A204.1 (cell line): ENCODE results near the gene EVX2.

Experiments used
- FAIRE-seq: peaks from 2 replicates; lab custom pipeline; 2012; peaks lifted over from hg19 to GRCh38; lab: Jason Lieb, UNC

EVX2 gene

DNA sequence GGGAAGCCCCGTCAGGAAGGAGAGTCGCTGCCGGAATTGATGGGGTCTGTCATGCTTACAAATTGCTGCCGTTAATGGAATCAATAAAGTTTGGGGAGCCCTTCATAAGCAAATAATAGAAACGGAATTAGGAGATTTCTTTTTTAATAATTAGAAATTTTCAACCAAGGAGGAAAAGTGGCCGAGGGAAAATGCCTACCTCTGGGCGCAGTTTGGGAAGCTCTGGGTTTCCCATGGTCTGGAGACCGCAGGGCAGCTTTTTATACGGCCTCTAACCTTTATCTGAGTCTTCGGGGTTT, 1.3 kb downstream of the EVX2 start:
- no peak for FAIRE-seq

- FAIRE-seq = no peak
Observed at GRCh38 chr2:176081837-176082524, 1.8 kb downstream of the EVX2 start.

DNA sequence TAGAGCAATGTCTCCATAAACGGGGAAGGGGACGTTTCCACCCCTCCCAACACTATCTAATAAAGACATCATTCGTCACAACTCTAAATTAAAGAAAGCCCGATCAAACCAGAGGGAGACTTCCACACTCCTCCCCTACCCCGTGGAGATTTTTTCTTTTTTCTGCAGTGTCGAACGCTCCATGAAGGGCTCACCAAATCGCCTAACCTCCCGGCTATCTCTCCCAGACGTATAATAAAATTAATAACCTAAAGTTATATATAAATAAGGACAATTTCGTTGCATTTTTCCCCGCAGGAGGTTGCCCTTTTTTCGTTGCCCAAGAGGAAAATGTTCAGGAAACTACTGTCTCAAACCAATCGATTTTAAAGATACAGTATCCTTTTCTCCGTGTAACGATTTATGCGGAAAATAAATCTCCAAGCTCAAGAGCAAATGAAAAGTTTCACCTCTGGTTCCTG, 2.4 kb downstream of the EVX2 start:
- FAIRE-seq = no peak

DNA sequence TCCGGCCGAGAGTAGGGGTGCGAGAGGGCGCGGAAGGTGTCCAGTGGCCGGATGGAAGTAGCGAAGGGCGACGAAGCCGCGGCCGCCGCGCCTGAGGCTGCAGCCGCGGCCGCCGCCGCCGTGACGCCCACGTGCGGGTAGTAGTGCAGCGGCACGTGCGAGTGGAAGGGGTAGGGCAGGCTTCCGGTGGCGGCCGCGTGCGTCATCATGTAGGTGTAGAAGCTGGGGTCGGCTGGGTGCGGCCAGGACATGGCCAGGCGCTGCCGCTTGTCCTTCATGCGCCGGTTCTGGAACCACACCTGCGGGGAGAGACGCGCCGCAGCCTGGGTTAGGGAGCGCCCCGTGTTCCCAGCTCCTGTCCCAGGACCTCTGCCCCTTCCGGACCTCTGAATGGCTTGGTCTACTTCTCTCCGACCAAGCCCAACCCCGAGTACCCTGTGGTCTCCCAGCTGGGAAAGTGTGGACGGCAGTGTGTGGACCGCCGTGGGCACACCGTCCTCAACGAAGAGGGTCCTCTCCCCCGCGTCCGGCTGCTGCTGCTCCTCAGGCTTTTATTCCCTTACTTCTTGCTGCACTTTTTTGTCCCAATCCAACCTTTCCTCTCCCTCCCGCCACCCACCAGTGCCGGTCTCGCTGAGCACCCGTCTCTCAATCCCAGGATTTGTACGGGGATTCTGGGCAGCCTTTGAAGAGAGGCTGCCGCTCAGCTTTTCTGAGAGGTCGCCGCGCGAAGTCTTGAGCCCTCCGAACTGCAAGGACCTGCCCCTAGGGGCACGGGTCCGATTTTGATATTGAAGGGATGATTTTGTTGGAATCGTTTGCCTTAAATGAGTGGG, 3.0 kb downstream of the EVX2 start:
- FAIRE-seq = no peak

- FAIRE-seq = no peak
Observed at GRCh38 chr2:176079831-176080539, 3.8 kb downstream of the EVX2 start.

- FAIRE-seq = no peak
Observed at GRCh38 chr2:176079285-176079830, 4.4 kb downstream of the EVX2 start.

GRCh38 chr2:176078541-176079284, 5.0 kb downstream of the EVX2 start:
- FAIRE-seq = no peak

DNA sequence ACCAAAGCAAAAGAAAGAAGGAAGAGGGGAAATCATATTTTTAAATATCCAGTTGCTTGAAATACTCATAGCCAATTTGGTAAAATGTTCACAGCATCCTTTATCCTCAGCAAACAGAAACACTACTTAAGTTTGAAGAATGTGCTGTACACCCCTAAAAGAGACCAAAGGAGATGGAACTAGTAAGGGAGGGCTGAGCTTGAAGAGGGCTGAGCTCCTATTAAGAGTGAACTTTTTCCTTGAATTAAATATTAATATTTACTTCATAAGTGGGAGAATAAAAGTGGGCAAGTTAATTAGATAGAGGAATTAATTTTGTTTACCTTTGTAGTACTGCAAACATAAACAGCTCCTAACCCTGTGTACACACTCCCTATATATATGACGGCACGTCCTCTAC, 7.0 kb downstream of the EVX2 start:
- FAIRE-seq = no peak

DNA sequence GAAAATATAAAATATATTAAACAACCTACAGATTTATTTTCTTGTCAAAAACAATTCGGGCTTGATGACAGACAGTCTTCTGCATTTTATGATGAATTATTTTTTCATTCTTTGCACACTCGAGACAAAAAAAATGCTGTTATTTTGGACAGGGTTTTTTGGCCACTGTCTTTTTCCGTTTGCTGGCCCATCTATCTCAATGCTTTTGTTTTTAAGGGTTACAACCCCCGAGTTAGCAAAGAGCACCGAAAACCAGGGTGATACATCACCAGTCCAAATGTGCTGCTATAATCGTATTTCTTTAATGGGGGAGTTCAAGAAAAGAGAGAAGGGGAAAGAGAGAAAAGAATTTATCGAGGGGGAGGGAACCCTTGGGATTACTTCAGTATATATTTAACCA, 7.7 kb downstream of the EVX2 start:
- FAIRE-seq = no peak

DNA sequence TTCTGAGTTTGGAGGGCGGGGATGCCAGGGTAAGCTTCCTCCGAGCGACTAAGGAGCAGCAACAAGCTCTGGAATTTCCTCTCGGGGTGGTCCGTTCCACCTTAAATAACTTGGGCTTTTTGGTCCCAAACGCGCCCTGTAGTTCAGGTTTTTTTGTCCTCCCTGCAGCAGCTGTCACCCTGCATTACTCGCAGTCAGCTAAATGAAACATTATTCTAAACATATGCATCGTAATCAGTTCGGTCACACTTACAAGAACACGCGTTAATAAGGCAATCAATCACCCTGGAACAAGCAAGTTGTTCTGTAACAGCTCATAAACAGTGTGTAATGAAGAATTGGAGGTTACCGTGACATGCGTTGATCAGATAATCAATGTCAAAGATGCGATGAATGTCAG, 8.3 kb downstream of the EVX2 start:
- FAIRE-seq = no peak

DNA sequence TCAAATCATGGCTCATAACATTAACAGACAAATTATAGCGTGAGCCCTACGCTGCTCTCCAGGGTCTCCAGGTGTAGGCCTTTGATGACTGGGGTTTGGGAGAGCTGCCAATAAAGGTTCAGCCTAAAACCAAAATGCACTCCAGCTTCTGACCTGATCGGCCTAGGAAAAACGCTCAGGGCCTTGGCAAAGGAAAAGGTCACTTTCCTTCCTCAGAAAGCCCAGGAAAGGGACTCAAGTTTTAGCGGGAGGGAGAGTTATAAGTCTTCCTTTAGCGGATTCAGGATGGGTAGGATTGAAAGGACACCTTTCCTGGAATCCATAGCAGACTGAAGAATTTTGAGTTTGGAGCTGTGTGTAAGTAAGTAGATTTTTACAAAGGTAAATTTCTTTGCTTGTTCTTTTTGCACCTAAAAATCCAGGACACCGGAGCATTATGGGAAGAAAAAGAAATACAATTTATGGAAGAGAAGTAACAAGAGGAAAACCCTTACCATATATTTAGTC, 8.8 kb downstream of the EVX2 start:
- FAIRE-seq = no peak

DNA sequence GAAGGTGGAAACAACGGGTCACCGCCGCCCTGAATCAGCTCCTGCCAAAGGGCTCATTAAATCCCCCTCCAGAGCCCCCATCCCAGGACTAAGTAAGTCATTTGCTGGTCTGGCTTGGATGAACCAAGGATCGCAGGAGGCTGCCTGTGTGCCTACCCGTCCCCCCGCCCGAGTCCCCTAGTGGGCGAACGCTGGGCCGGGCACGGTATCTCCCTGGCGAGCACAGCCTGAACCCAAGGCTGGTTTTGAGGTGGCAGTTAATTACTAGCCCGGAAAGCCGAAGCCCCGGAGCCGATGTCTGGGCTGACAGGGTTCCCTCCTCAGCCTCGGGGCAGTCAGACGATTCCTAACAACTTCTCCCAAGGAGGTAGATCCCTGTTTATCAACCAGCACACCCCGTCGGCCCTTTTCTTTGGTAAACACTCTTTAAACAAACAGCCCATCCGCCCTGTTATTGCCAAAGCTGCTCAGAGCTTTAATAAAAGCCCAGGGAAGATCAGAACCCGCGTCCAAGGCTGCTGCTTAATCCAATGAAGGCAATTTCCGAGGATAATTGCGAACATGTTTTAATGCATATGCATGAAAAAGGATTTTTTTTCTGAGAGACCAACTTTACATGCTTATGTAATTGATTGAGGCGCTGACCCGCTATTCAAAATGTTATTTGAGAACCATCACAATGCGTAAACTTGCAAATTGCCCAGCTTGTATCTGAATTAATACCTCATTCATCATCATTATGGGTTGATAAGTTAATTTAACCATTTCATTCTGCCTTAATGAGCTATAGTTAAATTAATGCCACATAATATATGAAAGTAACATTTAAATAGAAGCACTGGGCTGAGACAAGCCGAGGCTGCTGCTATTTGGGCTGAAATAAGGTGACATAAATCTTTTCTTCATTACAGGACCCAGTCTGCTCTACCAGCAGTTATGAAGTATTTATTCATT, 10.5 kb downstream of the EVX2 start:
- no peak for FAIRE-seq

DNA sequence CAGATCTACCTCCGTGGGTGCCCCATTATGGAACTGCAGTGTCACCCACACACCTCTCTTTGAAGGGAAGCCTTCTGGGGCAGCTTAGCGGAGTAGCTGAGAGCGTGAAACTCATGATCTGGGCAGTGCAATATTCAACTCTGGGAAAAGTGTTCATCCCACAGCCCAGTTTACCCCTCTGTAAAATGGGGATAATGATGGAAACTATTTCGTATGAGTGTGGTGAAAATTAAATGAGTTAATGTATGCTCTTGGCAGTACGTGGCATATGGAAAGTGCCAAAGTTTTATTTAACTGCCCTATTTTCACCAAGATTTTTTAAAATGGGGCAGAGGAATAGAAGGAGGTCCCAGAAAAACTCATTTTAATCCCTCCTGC, 11.5 kb downstream of the EVX2 start:
- no peak for FAIRE-seq

DNA sequence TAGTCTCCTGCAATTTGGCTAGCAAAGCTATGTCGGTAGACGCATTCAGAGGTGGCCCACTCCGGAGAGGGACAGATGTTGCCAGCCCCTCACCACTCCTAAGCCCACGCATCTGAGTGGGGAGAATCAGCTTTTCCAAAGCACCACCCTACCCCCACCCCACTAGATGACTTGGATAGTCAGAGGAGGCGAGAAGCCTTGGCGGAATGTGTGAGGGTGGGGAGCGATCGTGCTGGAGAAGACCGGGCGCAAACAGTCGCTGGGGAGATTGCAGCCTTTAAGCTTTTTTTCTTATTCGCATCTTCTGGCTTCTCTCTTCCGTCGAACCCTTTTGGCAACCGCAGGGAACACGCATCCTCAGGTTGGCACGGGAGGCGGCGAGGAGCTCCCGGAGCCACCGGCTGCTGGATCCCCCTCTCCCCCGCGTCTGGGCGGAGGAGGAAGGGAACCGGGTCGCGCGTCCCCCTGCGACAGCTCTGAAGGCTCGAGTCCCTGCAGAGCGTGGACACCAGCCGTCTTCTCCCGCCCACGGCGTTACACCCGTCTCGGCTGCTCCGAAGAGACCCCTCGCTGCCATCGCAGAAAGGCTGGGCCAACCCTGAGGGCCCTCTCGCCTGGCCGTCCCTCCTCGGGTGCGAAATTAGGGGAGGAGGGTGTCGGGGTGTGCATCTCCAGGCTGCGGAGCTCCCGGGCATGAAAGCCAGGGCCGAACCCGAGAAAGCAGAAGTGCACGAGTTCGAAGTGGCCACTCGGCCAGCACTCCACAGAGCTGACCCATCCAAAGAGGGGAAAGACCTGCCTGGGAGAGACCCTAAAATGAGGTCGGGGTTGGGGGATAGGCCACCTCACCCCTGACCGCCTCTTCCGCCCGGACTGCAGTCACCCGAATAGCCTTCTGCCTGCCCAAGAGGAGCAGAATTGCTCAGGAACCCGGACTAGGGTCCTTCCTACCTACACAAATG, 12.2 kb downstream of the EVX2 start:
- no peak for FAIRE-seq

DNA sequence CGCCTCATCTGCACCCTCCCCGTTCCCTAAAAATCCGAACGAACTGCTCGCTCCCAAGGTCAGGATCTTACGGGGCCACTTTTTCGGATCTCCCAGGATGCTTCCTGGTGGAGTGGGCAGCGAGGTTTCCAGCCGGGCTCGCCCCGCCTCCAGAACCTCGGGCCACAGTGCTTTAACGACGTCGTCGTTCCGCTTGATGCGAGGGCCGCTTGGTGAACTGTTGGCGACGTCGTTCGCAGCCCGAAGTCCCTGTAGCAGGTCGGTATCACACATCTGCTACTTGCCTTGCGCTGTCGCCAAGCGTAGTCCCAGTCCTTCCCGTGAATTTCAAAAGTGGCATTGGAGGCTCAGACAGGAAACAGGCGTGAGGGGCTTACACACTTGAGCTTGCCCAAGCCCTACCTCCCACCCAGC, 15.3 kb downstream of the EVX2 start:
- FAIRE-seq = no peak

DNA sequence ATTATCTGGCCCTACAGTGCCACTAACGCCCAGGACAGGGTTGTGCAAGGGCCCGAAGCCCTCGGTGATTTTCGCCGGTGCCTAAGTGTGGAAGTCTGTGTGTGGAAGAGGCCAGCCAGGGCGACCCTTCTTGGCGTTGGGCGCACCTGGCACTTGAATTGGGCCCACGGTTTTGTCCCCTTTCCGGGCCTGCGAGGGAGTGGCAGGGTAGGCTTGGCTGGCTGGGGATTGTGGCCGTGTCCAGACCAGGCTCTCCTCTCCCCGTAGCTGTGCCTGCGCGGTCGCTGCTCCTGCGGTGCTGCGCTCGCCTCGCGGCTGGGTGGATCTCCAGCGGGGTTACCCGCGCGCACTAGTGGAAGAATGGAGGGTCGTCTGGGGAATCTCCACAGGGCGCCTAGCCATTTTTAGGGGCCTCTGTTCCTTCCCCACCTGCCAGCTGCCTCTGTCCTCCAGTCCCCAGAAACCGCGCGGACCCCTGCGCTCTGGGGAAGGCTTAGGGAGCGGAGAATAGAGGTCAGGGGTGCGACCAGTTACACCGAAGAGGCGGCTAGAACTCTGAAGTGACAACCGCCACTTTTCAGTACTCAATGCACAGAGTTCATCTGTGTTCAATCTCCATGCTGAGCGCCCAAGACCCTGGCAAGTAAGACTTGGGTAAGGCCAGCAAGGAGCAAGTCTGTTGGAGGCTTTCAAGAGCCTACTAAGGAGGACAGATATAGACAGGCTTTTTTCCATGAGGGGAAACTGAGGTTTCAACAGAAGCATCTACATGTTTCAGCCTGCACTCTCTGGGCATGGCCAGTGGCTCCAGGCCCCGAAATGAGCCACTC, 16.0 kb downstream of the EVX2 start:
- FAIRE-seq = no peak

- no peak for FAIRE-seq
Observed at GRCh38 chr2:176066645-176067588, 16.8 kb downstream of the EVX2 start.

- no peak for FAIRE-seq
Observed at GRCh38 chr2:176063958-176064357, 19.8 kb downstream of the EVX2 start.
